ENCODE measurements around the gene GRIK4.

Gene GRIK4

DNA sequence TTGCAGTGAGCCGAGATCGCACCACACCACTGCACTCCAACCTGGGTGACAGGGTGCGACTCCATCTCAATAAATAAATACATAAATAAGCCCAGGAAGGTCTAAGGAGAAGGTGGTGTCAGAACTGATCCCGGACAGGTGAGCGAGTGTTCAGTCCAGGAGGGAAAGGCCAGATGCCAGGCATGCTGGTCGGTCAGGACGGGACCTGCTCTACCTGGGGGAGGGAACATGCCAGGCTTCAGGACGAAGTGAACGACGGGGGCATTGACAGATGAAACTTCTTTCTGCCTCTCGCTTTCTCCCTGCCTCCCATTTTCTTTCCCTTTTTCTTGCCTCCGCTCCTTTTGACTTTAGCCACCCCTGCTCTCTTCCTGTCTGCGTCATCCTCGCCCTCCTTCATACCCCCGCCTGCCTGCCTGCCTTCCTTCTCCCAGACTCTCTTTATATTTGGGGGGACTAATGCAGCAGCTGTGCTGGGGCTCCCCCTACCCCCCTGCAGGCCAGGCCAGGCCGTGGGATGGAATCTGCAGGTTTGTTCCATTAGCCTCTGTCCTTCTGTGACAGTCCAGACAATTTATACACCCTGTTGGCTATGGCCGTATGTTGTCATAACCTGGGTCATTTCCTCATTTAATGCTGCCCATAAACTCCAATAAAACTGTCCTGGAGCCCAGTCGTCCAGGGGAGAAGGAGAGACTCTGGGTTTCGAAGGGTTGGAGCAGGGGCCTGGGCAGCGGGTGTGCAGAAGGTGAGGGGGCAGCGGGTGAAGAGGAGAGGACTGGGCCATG is 303.2 kb downstream of the GRIK4 start:
- no peak for DNase-seq (ENCODE audit: low read depth)

DNA sequence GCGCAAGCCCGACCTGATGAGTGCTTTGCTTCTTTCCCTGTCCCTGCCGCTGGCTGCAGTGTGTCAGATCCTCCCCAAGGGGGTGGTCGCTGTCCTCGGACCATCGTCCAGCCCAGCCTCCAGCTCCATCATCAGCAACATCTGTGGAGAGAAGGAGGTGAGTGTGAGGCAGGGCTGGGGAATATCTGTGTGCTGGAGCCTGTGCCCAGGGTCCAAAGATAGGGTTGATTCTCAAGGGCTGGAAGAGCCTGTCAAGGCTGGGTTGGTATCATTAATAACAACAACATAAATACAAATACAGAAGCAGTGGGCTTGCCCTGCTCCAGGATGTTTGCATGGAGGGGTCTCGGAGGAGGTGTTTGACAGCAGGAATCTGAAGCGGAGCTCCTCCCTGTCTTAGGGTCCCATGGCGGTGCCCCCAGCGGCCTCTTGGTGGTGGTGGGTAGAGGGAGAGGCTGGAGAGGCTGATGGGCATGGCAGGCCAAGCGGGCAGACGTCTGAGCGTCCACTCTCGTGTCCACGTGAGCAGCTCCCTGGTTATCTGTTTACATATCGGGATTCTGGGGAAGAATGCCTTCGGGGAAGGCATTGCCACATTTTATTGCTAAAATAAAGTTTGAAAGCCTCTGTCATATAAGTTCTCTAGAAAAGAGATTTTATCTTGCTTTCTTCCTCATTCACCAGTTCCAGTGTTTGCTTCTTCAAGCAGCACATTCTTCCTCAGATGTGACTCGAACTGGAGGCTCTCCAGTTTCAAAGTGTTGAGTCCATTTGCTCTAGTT is 304.0 kb downstream of the GRIK4 start:
- DNase-seq (ENCODE audit: low read depth), result no peak

DNA sequence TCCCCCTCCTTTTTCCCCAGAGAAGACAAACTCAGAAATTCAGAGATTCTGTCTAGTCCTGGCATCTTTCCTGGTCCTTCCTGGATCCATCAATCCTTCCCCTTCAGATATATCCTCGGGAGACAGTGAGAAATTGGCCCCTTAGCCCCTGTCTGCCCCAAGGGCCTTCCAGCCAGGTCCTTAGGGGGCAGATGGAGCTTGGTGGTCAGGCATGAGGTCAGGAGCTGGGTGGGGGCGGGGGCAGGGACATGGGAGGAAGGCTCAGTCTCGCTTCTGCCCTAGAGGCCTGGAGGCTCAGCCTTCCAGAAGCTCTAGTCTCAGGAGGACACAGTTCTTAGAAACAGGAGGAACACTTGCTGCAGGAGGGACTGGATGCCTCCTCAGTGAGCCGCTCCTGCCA is 304.6 kb downstream of the GRIK4 start:
- no peak for DNase-seq (ENCODE audit: low read depth)

DNA sequence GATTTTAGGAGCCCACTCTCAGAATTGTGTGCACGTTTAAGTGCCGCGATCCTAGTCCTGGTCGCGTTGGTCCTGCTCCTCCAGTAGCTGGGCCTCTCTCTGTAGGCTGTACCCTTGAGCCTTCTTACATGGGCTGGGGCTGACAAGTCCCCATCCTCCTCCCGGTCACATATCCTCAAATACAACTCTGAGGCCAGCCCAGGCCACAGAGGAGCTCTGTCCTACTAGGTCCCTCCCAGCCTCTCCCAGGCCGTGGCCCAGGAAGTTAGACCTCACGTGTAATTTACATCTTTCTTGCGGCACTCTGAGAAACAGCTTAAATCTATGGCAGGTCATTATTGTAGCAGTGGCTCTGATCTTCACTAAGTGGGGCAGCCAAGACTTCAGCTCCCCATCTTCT is 305.2 kb downstream of the GRIK4 start:
- DNase-seq (ENCODE audit: low read depth), result no peak

DNA sequence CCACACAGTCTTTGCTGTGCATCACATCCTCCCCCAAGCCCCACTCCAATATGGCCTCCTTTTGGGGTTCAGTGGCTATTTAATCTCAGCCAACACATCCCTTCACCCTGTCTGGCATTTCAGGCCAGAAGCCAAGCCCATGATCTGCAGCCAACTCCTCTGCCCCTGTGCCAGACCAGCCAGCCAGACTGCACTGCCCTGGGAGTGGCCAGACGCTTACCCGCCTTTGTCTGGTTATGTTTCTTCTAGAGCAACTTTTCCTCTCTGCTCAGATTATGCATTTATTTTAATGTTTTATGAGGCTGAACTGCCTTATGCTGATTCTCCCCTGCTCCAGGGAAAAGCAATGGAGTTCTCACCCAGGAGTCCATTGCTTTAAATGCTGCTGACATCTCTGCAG is 305.6 kb downstream of the GRIK4 start:
- DNase-seq (ENCODE audit: low read depth), result no peak

DNA sequence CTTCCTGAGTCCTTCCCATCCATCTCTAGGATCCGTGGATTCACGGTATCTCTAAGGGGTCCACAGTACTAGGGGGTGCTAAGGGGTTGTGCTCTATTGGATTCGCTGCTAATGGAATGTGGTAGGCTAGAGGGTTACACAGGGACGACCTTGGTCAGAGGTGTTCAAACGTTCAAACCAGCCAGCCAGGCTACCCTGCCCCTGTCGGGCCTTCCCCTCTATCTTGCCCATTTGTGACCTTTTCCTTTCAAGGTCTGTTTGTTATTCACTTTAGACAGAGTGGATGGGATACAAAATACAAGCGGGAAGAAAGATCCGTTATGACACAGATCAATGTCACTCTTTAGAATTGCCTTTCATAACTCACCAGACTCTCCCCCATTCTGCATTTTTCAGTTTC is 306.5 kb downstream of the GRIK4 start:
- DNase-seq (ENCODE audit: low read depth), result no peak

DNA sequence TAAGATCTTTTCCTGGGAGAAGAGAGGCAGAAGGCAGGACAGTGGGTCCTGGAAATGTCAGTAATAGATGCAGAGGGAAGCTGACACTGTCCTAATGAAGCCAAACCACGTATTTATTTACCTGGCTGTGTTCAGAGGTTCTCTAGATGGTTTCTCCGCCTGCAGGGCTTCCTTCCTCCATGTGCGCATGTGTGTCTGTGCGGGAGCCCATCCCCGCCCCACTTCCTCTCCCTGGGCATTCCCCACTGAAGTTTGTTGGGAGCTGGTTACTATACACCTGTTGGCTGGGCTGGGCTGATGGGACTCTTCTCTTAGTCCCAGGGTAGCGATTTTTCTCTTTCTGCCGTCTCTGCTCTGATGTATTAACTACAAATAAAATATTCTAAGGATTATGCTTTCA is 307.5 kb downstream of the GRIK4 start:
- no peak for DNase-seq (ENCODE audit: low read depth)

DNA sequence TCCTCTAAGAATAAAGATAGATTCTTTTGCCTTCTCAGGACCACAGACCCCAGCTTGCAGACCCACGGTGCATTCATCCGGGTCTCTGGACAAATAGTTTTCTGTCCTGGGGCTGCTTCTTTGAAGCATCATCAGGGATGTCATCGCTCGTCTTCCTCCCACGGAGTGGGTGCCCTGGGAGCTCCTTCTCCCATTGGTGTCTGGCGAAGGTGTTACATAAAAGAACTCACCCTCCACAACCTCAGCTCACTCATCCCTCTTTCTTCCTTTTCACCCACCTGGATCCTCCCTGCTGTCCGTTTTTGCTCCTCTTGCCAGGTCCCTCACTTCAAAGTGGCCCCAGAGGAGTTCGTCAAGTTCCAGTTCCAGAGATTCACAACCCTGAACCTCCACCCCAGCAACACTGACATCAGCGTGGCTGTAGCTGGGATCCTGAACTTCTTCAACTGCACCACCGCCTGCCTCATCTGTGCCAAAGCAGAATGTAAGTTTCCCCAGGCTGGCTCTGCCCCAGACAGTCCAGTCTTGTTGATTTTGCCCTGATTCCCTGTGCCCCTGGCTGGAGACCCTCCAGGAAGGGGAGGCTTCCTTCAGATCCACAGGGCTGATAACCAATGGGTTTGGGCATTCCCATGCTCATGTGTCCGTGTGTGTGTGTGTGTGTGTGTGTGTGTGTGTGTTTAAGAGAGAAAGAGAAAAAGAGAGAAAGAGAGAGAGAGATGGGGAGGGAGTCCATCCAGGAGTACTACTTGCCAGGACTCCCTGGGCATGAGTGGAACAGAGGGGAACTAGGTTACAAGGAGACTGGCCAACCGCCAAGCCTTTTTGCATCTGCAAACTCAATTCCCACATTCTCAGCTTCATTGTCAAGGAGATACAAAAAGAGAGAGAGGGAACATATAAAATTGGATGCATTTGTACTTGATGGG is 308.2 kb downstream of the GRIK4 start:
- no peak for DNase-seq (ENCODE audit: low read depth)

DNA sequence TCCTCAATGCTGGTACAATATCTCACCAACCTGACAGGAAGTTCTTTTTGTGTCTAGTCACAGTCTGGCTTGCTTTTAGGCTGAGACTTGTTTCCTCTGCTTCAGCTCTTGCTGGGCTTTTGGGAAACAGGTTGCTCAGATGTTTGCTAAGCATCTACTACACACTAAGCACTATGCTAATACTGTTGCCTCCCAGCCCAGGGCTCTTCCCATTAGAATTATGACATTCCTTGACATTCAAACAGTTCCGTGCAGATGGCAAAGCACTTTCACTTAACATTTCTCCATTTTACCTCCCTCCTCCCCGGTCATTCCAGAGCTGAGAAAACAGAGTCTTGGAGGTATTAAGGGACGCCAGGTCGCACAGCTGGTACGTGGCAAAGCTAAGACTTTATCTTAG is 311.6 kb downstream of the GRIK4 start:
- no peak for DNase-seq (ENCODE audit: low read depth)

DNA sequence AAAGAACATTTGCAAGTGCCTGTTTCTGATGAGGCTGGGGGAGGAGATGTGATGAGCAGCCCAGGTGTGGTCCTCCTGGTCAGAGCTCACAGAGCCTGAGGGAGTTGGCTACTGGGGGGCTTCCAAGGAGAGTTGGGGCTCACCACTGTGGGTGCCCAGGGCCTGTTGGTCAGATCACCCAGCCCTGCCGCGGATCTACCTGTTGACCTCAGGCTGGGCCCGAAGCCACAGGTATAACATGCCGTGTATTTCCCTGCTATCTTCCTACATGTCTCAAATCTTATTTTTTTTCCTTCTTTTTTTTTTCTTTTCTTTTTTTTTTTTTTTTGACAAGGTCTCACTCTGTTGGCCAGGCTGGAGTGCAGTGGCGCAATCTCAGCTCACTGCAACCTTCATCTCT is 312.7 kb downstream of the GRIK4 start:
- no peak for DNase-seq (ENCODE audit: low read depth)

DNA sequence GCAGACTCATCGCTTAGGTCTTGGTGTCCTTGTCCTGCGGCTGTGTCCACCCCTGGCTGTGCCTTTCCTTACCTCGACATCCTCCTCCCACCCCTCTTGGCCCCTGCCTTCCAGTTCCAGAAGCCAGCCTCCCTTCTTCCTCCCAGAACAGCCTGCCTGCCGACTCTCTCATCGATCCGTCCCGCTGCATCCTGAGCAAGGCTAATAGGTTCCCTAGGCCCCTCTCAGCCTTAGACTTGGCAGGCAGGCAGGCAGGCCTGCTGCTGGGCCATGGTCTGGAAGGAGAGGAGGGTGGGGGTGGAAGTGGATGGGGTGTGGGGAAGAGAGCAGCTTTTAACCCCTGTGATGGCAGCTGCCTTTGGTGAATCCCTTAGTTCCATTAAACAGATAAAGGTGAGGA is 315.6 kb downstream of the GRIK4 start:
- DNase-seq (ENCODE audit: low read depth), result no peak

DNA sequence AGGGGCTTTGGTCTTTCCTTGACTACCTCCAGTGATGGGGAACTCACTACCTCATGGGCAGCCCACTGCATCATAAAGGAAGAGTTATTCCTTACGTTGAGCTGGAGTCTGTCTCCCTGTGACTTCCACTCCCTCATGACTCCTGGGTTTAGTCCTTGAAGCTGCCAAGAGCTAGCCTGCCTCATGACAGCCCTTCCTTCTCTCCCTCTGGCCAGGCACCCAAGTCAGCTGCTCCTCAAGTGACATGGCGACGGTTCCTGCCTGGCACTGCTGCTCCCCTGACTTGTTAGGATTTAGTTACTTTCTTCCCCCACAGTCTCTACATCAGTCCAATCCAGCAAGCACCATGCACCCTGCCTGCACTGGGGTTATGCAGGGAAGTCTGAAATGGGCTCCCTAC is 316.3 kb downstream of the GRIK4 start:
- no peak for DNase-seq (ENCODE audit: low read depth)

DNA sequence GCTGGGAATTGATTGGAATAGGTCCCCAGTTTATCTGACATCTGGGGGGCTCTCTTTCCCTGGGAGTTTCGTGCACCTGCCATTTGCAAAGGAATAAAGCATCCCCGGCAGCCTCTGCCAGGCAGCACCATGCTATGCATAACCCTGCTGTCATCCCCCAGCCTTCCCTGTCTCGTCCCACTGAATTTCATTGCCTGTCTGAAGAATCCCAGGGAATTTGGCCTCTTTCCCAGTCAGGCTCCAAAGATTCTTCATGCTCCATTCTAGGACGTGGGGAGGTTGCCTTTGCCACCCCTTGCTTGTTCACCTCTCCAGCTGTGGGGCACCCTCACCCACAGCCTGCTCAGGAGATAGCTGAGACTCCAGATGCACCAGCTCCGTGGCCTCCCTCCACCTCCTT is 317.3 kb downstream of the GRIK4 start:
- no peak for DNase-seq (ENCODE audit: low read depth)

DNA sequence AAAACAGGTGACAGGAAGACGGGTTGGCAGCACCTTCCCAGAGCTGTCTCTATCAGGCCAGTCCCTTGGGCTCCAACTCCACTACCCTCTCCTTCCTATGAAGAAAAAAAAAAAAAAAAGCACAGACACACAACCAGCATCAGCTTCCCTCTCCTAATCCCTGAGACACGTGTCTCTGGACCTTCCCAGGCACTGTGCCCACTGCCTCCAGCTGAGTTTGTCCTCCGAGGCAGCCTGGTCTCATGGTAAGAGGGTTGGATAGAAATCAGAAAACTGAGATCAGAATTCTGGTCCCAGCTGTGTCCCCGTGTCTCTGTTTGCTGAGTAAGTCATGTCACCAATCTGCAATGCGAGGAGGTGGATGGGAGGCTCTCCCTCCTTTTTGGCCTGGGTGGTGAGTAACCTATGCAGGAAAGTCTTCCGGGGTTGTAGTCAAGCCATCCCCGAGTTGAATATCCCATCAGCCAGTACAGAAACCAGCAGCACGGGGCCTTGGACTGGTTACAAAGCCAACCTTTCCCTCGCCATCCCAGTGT is 318.6 kb downstream of the GRIK4 start:
- no peak for DNase-seq (ENCODE audit: low read depth)

DNA sequence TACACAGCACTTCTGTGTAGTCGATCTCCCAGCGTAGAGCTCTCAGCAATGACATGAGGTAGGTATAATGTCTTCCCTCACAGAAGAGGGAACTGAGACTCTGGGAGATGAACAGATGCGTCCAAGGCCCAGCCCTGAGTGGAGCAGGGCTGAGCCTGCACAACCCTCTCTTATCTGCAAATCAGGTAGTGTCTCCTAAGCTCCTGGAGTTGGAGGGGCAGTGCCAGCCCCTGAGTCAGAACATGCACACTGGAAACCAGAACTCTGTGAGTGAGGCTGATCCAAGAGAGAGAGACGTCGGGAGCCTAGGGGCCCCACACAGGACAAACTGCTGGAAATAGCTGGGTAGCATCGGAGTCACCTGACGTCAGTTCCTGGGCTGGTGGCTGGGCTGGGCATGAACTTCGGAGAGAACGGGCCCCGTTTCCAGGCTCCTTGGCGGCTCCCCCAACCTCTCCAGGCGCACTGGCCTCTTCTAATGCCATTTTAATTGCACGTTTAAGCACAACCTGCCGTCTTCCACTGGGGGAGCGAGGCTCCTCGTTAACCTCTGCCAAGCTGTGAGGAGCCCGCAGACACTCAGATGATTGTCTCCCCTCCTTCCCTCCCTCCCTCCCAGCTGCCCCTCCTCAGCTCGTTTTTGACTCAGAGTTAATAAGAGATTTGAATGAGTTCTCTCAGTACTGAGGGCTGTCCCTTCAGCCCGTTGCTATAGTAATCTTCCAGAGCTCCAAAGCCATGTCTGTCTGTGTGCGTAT is 321.1 kb downstream of the GRIK4 start:
- DNase-seq (ENCODE audit: low read depth), result no peak

DNA sequence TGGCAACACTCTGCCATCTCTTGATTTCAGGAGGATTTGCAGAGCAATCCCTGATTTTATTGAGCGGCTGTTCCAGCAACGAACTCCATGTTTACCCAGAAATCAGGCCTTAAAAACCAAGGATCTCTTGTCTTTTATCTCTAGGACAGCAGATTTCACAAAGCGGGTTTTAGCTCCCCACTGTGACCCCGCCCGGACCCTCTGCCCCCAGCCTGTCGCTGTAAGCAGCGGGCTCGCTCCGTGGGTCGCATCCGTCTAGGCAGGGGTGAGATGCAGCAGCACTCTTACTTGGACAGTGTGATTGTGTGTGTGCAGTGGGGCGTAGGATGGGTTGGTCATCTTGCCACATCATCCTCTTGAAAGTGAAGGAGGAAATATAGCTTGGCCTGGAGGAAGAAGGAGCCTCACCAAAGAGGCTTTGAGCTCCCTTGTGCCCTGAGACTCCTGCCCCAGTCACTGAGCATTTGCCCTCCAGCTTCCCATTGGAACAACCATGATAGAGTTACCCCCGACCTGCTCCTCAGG is 323.2 kb downstream of the GRIK4 start:
- no peak for DNase-seq (ENCODE audit: low read depth)

DNA sequence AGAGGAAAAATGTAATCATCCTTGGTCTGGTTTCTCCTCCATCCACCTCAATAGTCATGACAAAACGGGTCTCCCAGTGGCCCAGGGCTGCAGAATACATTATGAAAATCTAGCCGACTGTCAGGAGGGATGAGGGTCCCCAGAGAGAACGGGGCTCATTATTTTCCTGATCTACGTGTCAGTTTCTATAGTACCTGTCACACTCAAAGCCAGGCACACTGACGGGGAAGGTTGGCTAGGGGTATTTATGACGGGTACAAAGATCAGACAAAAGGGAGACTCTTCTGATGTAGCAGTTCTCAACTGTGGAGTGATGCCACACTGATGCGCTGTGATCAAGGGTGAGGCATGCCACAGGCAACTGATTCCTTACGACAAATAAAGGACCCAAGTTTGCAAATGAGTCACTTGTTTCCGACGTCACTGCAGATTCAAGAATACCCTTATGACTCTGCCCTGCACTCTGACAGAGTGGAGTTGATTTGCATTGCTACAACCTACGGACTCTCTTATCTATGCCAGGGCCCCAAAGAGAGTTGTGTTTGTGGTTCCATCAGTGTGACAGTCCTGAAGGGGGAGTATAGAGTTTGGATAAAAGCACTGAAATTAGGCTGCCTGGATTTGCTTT is 324.2 kb downstream of the GRIK4 start:
- DNase-seq (ENCODE audit: low read depth), result no peak

DNA sequence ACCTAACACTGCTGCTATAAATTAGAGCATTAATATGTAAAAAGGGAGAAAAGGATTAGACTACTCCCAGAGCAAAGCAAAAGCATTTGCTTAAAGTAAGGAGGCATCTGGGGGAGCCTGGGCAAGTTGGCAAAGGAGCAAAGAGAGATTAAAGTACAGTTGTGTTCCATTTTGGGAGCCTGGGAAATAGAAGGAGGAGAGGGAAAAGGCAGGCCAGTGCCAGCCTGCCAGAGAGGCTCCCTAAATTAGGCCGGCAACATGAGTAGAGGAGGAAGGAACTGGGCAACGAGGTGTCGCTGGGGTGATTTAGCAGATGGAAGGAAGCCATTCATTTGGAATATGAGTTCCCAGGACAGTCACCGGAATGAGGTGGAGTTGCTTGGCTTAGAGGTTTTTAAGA is 326.1 kb downstream of the GRIK4 start:
- no peak for DNase-seq (ENCODE audit: low read depth)

DNA sequence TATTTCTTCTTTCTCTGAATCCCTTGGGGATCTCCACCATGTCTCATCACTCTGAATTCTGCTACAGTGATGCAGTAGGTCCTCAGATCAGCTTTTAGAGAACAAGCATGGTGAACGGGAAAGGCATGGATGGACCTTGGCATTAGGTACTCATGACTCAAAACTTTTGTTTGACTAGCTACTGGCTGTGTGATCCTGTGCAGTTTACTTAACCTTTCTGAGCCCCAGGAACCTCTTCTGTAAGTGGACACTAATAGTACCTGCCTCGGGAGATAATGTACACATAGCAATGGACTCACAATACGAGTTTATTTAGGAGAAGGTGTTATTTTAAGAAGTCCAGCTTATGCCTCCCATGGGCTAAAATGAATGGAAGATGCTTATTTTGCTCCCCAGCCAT is 327.7 kb downstream of the GRIK4 start:
- no peak for DNase-seq (ENCODE audit: low read depth)

DNA sequence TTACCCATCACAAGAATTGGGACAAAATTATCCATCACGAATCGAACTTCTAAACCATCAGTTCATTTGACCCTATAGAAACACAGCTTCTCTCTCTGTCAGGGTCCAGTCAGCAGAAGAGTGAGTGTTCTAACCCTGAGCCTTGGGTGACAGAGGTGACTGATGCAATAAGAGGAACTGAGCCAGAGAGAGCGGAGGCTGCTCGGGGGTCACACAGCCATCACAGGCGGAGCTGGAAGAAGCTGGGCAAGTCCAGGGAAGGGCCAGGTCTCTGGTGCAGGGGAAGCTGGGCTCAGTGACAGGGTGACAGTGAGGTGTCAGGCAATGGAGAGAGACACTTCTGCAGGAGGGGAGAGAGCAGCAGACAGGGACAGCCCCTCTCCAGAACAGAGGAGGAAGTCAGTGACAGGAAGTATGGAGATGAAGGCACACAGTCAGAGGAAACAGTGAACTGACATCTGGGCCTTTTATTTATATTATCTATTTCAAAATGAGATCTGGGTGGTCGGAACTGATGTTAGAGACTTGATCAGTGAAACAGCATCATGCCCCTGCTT is 328.4 kb downstream of the GRIK4 start:
- DNase-seq (ENCODE audit: low read depth), result no peak

DNA sequence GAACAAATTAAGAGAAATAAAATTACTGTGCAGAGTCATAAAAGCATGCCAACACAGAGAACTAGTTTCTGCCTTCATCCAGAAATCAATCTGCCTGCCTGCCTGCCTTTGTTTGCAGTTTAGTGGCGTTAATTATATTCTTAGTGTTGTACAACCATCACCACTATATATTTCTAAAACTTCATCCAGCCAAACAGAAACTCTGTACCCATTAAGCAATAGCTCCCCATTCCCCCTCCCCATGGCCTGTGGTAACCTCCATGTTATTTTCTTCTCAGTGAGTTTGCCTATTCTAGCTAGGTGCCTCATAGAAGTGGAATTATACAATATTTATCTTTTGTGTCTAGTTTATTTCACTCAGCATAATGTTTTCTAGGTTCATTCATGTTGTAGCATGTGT is 329.1 kb downstream of the GRIK4 start:
- DNase-seq (ENCODE audit: low read depth), result no peak

Data from CMK (cell line).